ENCODE measurements around the gene DST. TPM values are rescaled to one million over a fixed set of nuclear protein-coding genes. Genes with fewer than 3 reads are reported as not detected.

The DST gene
- total RNA-seq, 1 experiment from 2014 or later: 76.0 TPM

GRCh38 chr6:56408976-56409375, 233.7 kb downstream of the DST start:
- POLR2A ChIA-PET: no interaction called here
- Mint-ChIP-seq H3K27me3 (ENCODE audit: insufficient read depth, unreplicated experiment) (no peaks in the 10 kb centered on the region), H3K4me3 (ENCODE audit: unreplicated experiment) (no peak overlapping the region), H3K9me3 (ENCODE audit: unreplicated experiment) (peaks cover 9% of the 10 kb centered on the region), H3K4me1 (ENCODE audit: low read depth, unreplicated experiment) (peaks cover 20% of the 10 kb centered on the region), H3K27ac (ENCODE audit: unreplicated experiment) (no peak overlapping the region), H3K36me3 (ENCODE audit: insufficient read depth, unreplicated experiment) (no peaks in the 10 kb centered on the region)
- H3K4me1 ChIP-seq: peaks cover 24% of the 10 kb centered on the region
- no peaks in the 10 kb centered on the region for H3K36me3 ChIP-seq (ENCODE audit: control insufficient read depth, insufficient read depth, low read length)
- no peak for DNase-seq
- TF ChIP-seq, protein P1, sequence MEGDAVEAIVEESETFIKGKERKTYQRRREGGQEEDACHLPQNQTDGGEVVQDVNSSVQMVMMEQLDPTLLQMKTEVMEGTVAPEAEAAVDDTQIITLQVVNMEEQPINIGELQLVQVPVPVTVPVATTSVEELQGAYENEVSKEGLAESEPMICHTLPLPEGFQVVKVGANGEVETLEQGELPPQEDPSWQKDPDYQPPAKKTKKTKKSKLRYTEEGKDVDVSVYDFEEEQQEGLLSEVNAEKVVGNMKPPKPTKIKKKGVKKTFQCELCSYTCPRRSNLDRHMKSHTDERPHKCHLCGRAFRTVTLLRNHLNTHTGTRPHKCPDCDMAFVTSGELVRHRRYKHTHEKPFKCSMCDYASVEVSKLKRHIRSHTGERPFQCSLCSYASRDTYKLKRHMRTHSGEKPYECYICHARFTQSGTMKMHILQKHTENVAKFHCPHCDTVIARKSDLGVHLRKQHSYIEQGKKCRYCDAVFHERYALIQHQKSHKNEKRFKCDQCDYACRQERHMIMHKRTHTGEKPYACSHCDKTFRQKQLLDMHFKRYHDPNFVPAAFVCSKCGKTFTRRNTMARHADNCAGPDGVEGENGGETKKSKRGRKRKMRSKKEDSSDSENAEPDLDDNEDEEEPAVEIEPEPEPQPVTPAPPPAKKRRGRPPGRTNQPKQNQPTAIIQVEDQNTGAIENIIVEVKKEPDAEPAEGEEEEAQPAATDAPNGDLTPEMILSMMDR (IDR thresholded peaks at IDR 0.05; ENCODE audit: insufficient read depth in 1 of 2, low read depth in 1 of 2, low read length in 1 of 2, severe bottlenecking in 1 of 2, unreplicated experiment in 1 of 2): no peak
- CTCF ChIA-PET: interaction anchor here (0.6 kb wide), 1 partner anchor 51 kb away, joined by 3 read pairs; no protein-coding TSS in a partner anchor
- no peaks in the 10 kb centered on the region for H3K27me3 ChIP-seq (replicated peaks; ENCODE audit: control insufficient read depth, insufficient read depth, low read length)
- intact Hi-C loops (cut with micrococcal nuclease; ENCODE audit: unreplicated experiment): no loop called here
- no peak overlapping the region for H3K4me3 ChIP-seq (ENCODE audit: low read depth, low read length)
- no peaks in the 10 kb centered on the region for H3K9me3 ChIP-seq
- no TSS peak for BruUV-seq (replicated peaks)

All from Caco-2 (cell line).